Measurements from ENCODE around the gene ATG16L1. TPM values are rescaled to one million over a fixed set of nuclear protein-coding genes. Genes with fewer than 3 reads are reported as not detected.

Gene ATG16L1
- total and polyA plus RNA-seq, 10 of the 15 experiments (the other 5 are each of a cell fraction or from before 2014, with no cell fraction given), result 5.2 to 26.6 (median 15.6) TPM

GRCh38 chr2:233213975-233214374 is 37.5 kb upstream of the ATG16L1 start (continued):
- no peak for TF ChIP-seq ZBTB40 (IDR thresholded peaks at IDR 0.05; ENCODE audit: borderline replicate concordance)
- TF ChIP-seq SUPT20H (IDR thresholded peaks at IDR 0.05; ENCODE audit: borderline replicate concordance, control insufficient read depth, low read depth, low read length), result no peak
- TF ChIP-seq RB1 (IDR thresholded peaks at IDR 0.05; ENCODE audit: borderline replicate concordance), result no peak
- no peak for TF ChIP-seq MTA2 (IDR thresholded peaks at IDR 0.05; ENCODE audit: low read depth)
- no peak for TF ChIP-seq KDM1A (IDR thresholded peaks at IDR 0.05; ENCODE audit: borderline replicate concordance)

GRCh38 chr2:233217892-233218377 is 33.5 kb upstream of the ATG16L1 start:
- no peak overlapping the region for H3K27ac ChIP-seq (ENCODE audit: control insufficient read depth, insufficient read depth)
- H3K4me2 ChIP-seq (ENCODE audit: control insufficient read depth, insufficient read depth), result no peak overlapping the region
- TF ChIP-seq MTA3 (IDR thresholded peaks at IDR 0.05; ENCODE audit: borderline replicate concordance, low read length) (no peak), YY1 (IDR thresholded peaks at IDR 0.05; ENCODE audit: low read depth, low read length) (peak; percentile 59; the same call in 1 of the 2 replicates)
- no peak for DNase-seq (ENCODE audit: low read depth, low spot score)
- no peaks in the 10 kb centered on the region for H3K36me3 ChIP-seq (ENCODE audit: control insufficient read depth in 2 of 2, insufficient read depth in 2 of 2, low read length in 1 of 2)
- intact Hi-C loops (cut with micrococcal nuclease; ENCODE audit: unreplicated experiment) (no loop called here), in situ Hi-C loops (cut with MboI) (no loop called here)
- no peak overlapping the region for H3K9ac ChIP-seq (ENCODE audit: control insufficient read depth, insufficient read depth, low read length)
- H3K4me1 ChIP-seq (ENCODE audit: control insufficient read depth, insufficient read depth, low read length), result no peaks in the 10 kb centered on the region; the same call in 1 of the 2 replicates
- 89% methylated on average over 8 of the region's 8 CpGs for WGBS (ENCODE audit: insufficient coverage, insufficient replicate concordance, low lambda C conversion rate, missing lambda C conversion rate)
- SMC1A ChIA-PET (ENCODE audit: uncharacterized antibody, unreplicated experiment), result interaction anchor here (0.9 to 1.0 kb wide), 2 partner anchors 8 to 32 kb away, joined by 3 to 5 read pairs; no protein-coding TSS in a partner anchor
- no peaks in the 10 kb centered on the region for H3K79me2 ChIP-seq (ENCODE audit: control insufficient read depth, insufficient read depth, low read length)
- CTCF ChIA-PET, result interaction anchor here (0.9 to 1.2 kb wide), 2 partner anchors 9 to 18 kb away, joined by 3 read pairs; no protein-coding TSS in a partner anchor
- RAD21 ChIA-PET (ENCODE audit: unreplicated experiment), result no interaction called here
- ATAC-seq, result no peak
- no peak overlapping the region for H3K4me3 ChIP-seq
- POLR2A ChIA-PET, result no interaction called here
- no peak for FAIRE-seq
- no peaks in the 10 kb centered on the region for H3K9me3 ChIP-seq (replicated peaks; ENCODE audit: control insufficient read depth, insufficient read depth, low read length)
- no peak overlapping the region for H2AFZ ChIP-seq (ENCODE audit: control insufficient read depth, low read depth, low read length)
- H3K27me3 ChIP-seq (replicated peaks in 1 of 2; ENCODE audit: control insufficient read depth in 2 of 2, insufficient read depth in 2 of 2, low read length in 1 of 2), result no peaks in the 10 kb centered on the region
- no peaks in the 10 kb centered on the region for H4K20me1 ChIP-seq (ENCODE audit: control insufficient read depth, insufficient read depth)
- no TSS peak for BruUV-seq (replicated peaks)
